H1 (cell line): ENCODE data around the gene LDLRAD4. TPM values are rescaled to one million over a fixed set of nuclear protein-coding genes. Genes with fewer than 3 reads are reported as not detected.
A peak's percentile ranks its signal among the peaks of the same experiment; 100 is the strongest.

Experiments
- CTCF ChIA-PET: fragments of 300-600 bp; sonication (Branson Sonifier 250); formaldehyde crosslinking; loops from one replicate; lab custom pipeline; 2021; ENCODE audit not compliant: partially characterized antibody; lab: Charles Lee
- POLR2A ChIA-PET: fragments of 300-600 bp; sonication (Branson Sonifier 250); formaldehyde crosslinking; loops from one replicate; lab custom pipeline; 2021; ENCODE audit warnings: inconsistent platforms; ENCODE audit not compliant: partially characterized antibody; lab: Charles Lee
- DNase-seq, 2 experiments: peaks; one replicate each; pipeline versions ENCODE4 v3.0.0 to v3.0.0-alpha.2; 2010 to 2022; ENCODE audit warnings: low spot score in 2 of 2, low read depth in 1 of 2, mixed read lengths in 1 of 2
- FAIRE-seq: peaks from 2 replicates; lab custom pipeline; 2011; peaks lifted over from hg19 to GRCh38; lab: Jason Lieb, UNC
- H2AFZ ChIP-seq: 2 replicates; pipeline ENCODE4 v1.8.1; 2012; ENCODE audit warnings: low read length, inconsistent platforms
- H2AK5ac ChIP-seq: 2 replicates; pipeline ENCODE4 v1.6.1; 2013; ENCODE audit warnings: low read depth, low read length
- H2BK120ac ChIP-seq: replicated peaks from 2 replicates; pipeline ENCODE3; 2013; ENCODE audit warnings: low read depth, low read length, inconsistent platforms
- H2BK12ac ChIP-seq: 2 replicates; pipeline ENCODE4 v1.6.1; 2013; ENCODE audit warnings: low read depth, low read length
- H2BK15ac ChIP-seq: 2 replicates; pipeline ENCODE4 v1.6.1; 2013; ENCODE audit warnings: low read length
- H2BK20ac ChIP-seq: 2 replicates; pipeline ENCODE4 v1.6.1; 2013; ENCODE audit warnings: low read length
- H2BK5ac ChIP-seq: 2 replicates; pipeline ENCODE4 v1.6.1; 2013; ENCODE audit warnings: low read depth, low read length
- H3K14ac ChIP-seq: 2 replicates; pipeline ENCODE4 v1.6.1; 2013; ENCODE audit warnings: inconsistent platforms; ENCODE audit not compliant: insufficient read length
- H3K18ac ChIP-seq: 2 replicates; pipeline ENCODE4 v1.6.1; 2013; ENCODE audit warnings: low read length; ENCODE audit errors: extremely low read depth
- H3K23ac ChIP-seq: 2 replicates; pipeline ENCODE4 v1.6.1; 2013; ENCODE audit warnings: inconsistent platforms; ENCODE audit not compliant: insufficient read length
- H3K23me2 ChIP-seq: 2 replicates; pipeline ENCODE4 v1.6.1; 2013; ENCODE audit warnings: low read depth, low read length
- H3K27ac ChIP-seq: 2 replicates; pipeline ENCODE4 v1.6.1; 2011; ENCODE audit warnings: low read depth, low read length, inconsistent platforms
- H3K27me3 ChIP-seq, 4 experiments: replicated peaks in 1 of 4; 1 replicate in 1 of 4; 2 replicates in 3 of 4; pipeline versions ENCODE4 v1.6.1 to v1.8.1; 2011 to 2013; ENCODE audit warnings: low read length in 3 of 4, mild to moderate bottlenecking in 3 of 4, inconsistent platforms in 2 of 4, mixed read lengths in 2 of 4, moderate library complexity in 1 of 4; ENCODE audit not compliant: control insufficient read depth in 3 of 4, insufficient read depth in 3 of 4; ENCODE audit errors: extremely low read depth in 1 of 4
- H3K36me3 ChIP-seq, 4 experiments: 2 replicates each; pipeline versions ENCODE4 v1.6.1 to v1.8.1; 2011 to 2013; ENCODE audit warnings: mild to moderate bottlenecking in 4 of 4, low read length in 3 of 4, moderate library complexity in 2 of 4, control low read depth in 1 of 4, inconsistent platforms in 1 of 4; ENCODE audit not compliant: insufficient read depth in 4 of 4, control insufficient read depth in 2 of 4
- H3K4ac ChIP-seq: replicated peaks from 2 replicates; pipeline ENCODE3; 2013; ENCODE audit warnings: low read length, low read depth, mixed read lengths, inconsistent platforms; ENCODE audit not compliant: insufficient read length
- H3K4me1 ChIP-seq, 4 experiments: replicated peaks in 1 of 4; 1 replicate in 1 of 4; 2 replicates in 3 of 4; pipeline versions ENCODE4 v1.6.1 to v1.8.1; 2011 to 2013; ENCODE audit warnings: low read length in 3 of 4, inconsistent platforms in 2 of 4, mixed read lengths in 1 of 4; ENCODE audit not compliant: insufficient read depth in 4 of 4, control insufficient read depth in 3 of 4
- H3K4me2 ChIP-seq, 2 experiments: 2 replicates each; pipeline versions ENCODE4 v1.6.1 to v1.8.1; 2011 to 2013; ENCODE audit warnings: low read depth in 2 of 2, low read length in 2 of 2, control low read depth in 1 of 2, inconsistent platforms in 1 of 2, mild to moderate bottlenecking in 1 of 2; ENCODE audit not compliant: insufficient read depth in 1 of 2
- H3K4me3 ChIP-seq, 4 experiments: fragments of 200-600, 300-600 bp in 1 of 4; sonication (generic), shearing (Covaris generic), sonication (Bioruptor Twin) in 1 of 4; 2 replicates each; pipeline versions ENCODE4 v1.5.1 to v1.8.1; 2011 to 2016; ENCODE audit warnings: low read length in 4 of 4, low read depth in 3 of 4, control low read depth in 2 of 4, inconsistent platforms in 2 of 4, mild to moderate bottlenecking in 2 of 4, mixed read lengths in 1 of 4, moderate library complexity in 1 of 4; ENCODE audit not compliant: insufficient read depth in 2 of 4; ENCODE audit errors: extremely low read depth in 1 of 4
- H3K56ac ChIP-seq: replicated peaks from 2 replicates; pipeline ENCODE3; 2013; ENCODE audit warnings: low read depth, mild to moderate bottlenecking, mixed read lengths, low read length, inconsistent platforms; ENCODE audit not compliant: insufficient read length
- H3K79me1 ChIP-seq: 2 replicates; pipeline ENCODE4 v1.6.1; 2013; ENCODE audit warnings: low read depth, low read length, control low read depth
- H3K79me2 ChIP-seq, 2 experiments: 2 replicates each; pipeline versions ENCODE4 v1.6.1 to v1.8.1; 2012 to 2013; ENCODE audit warnings: low read length in 2 of 2, mild to moderate bottlenecking in 2 of 2, inconsistent platforms in 1 of 2; ENCODE audit not compliant: insufficient read depth in 2 of 2, control insufficient read depth in 1 of 2
- H3K9ac ChIP-seq, 4 experiments: replicated peaks in 1 of 4; 1 replicate in 1 of 4; 2 replicates in 3 of 4; pipeline versions ENCODE4 v1.6.1 to v1.8.1; 2011 to 2013; ENCODE audit warnings: low read depth in 3 of 4, low read length in 3 of 4, control low read depth in 2 of 4, mild to moderate bottlenecking in 2 of 4, moderate library complexity in 2 of 4, inconsistent platforms in 1 of 4; ENCODE audit errors: extremely low read depth in 1 of 4
- H3K9me3 ChIP-seq, 2 experiments: 2 replicates each; pipeline versions ENCODE4 v1.6.1 to v1.8.1; 2012 to 2013; ENCODE audit warnings: mild to moderate bottlenecking in 2 of 2, moderate library complexity in 2 of 2, control low read depth in 1 of 2, inconsistent platforms in 1 of 2, low read depth in 1 of 2, low read length in 1 of 2, mixed read lengths in 1 of 2; ENCODE audit not compliant: insufficient read depth in 2 of 2
- H4K20me1 ChIP-seq, 2 experiments: replicated peaks in 1 of 2; 2 replicates each; pipeline versions ENCODE3 to v1.8.1; 2011 to 2013; ENCODE audit warnings: inconsistent platforms in 2 of 2, low read length in 2 of 2, mild to moderate bottlenecking in 1 of 2; ENCODE audit not compliant: insufficient read depth in 2 of 2, control insufficient read depth in 1 of 2
- H4K5ac ChIP-seq: 2 replicates; pipeline ENCODE4 v1.6.1; 2013; ENCODE audit warnings: low read length, low read depth, mixed read lengths, inconsistent platforms; ENCODE audit not compliant: insufficient read length
- H4K8ac ChIP-seq: 2 replicates; pipeline ENCODE4 v1.8.0; 2013; ENCODE audit warnings: mild to moderate bottlenecking, moderate library complexity, low read length, inconsistent platforms; ENCODE audit not compliant: insufficient read depth; ENCODE audit errors: extremely low read depth
- H4K91ac ChIP-seq: replicated peaks from 2 replicates; pipeline ENCODE3; 2013; ENCODE audit warnings: low read length, mixed read lengths, inconsistent platforms; ENCODE audit not compliant: insufficient read length
- BRCA1 ChIP-seq: IDR thresholded peaks from 2 replicates; pipeline ENCODE4 v1.6.1; 2012; ENCODE audit warnings: low read depth, low read length, improper control_type of control experiment
- CBX8 ChIP-seq: fragments of 300-800, 300-1000 bp; sonication (generic); IDR thresholded peaks from 2 replicates; pipeline ENCODE4 v1.7.1; 2016; ENCODE audit warnings: low read depth, low read length, borderline replicate concordance
- KDM4A ChIP-seq: IDR thresholded peaks from one replicate; pipeline ENCODE4 v1.7.1; 2012; ENCODE audit warnings: low read depth, mild to moderate bottlenecking, moderate library complexity, low read length, inconsistent platforms; ENCODE audit not compliant: severe bottlenecking
- POLR2A ChIP-seq, 2 experiments: IDR thresholded peaks; 1 replicate in 1 of 2; 2 replicates in 1 of 2; pipeline ENCODE4 v1.6.1; 2011; ENCODE audit warnings: low read depth in 2 of 2, low read length in 2 of 2, mild to moderate bottlenecking in 2 of 2; ENCODE audit errors: control extremely low read depth in 1 of 2
- RAD21 ChIP-seq, 2 experiments: IDR thresholded peaks in 1 of 2; conservative IDR thresholded peaks in 1 of 2; 2 replicates each; pipeline ENCODE4 v1.6.1; 2011; ENCODE audit warnings: low read depth in 2 of 2, low read length in 2 of 2, improper control_type of control experiment in 1 of 2, inconsistent platforms in 1 of 2, mild to moderate bottlenecking in 1 of 2, moderate library complexity in 1 of 2
- RBBP5 ChIP-seq: IDR thresholded peaks from 2 replicates; pipeline ENCODE4 v1.7.1; 2012; ENCODE audit warnings: low read depth, mild to moderate bottlenecking, inconsistent platforms, low read length, moderate library complexity, borderline replicate concordance
- SAP30 ChIP-seq: fragments of 300-600 bp; sonication (generic); IDR thresholded peaks from 2 replicates; pipeline ENCODE4 v1.7.1; 2012; ENCODE audit warnings: low read length, moderate library complexity, mild to moderate bottlenecking, inconsistent platforms; ENCODE audit not compliant: insufficient read depth, insufficient replicate concordance
- WGBS, 2 experiments: shearing (Covaris generic) in 1 of 2; methylation state at CpG; one replicate each; pipeline versions ENCODE4 v1.1.6 to v1.1.7; 2013 to 2015; ENCODE audit warnings: low lambda C conversion rate in 2 of 2, mixed read lengths in 2 of 2, inconsistent platforms in 1 of 2, low coverage in 1 of 2, missing lambda C conversion rate in 1 of 2; ENCODE audit not compliant: insufficient replicate concordance in 2 of 2, insufficient coverage in 1 of 2, insufficient read length in 1 of 2; ENCODE audit errors: extremely low coverage in 1 of 2, missing lambda C conversion rate in 1 of 2; 5-methylcytosine and 5-hydroxymethylcytosine counted together
- polyA plus RNA-seq, 7 experiments: library from polyadenylated mRNA; depleted of rRNA in 3 of 7; stranded (reverse) in 5 of 7; unstranded in 2 of 7; fragments of >200 nt in 5 of 7; fragments of 200-250 nt in 2 of 7; gene quantifications; 1 replicate in 5 of 7; 2 replicates in 1 of 7; 4 replicates in 1 of 7; pipeline versions ENCODE4 v1.2.1 to v1.2.3, GENCODE V29; 2011 to 2013; ENCODE audit warnings: missing spikeins in 2 of 7, mixed read lengths in 2 of 7
- total RNA-seq: library from RNA; stranded (reverse); fragmentation: NEBNext Ultra II Directional; extraction: Animal tissue kit (Norgen Biotek cat#: 25700); gene quantifications from 2 replicates; pipeline ENCODE4 v1.2.1, GENCODE V29; 2021
- TF ChIP-seq, protein P1 (sequence below), 3 experiments: IDR thresholded peaks; 1 replicate in 2 of 3; 2 replicates in 1 of 3; pipeline versions ENCODE4 v1.5.1 to v1.6.1; 2011; ENCODE audit warnings: low read length in 3 of 3, mild to moderate bottlenecking in 3 of 3, inconsistent platforms in 2 of 3, low read depth in 1 of 3, moderate library complexity in 1 of 3; ENCODE audit not compliant: insufficient read depth in 1 of 3; ENCODE audit errors: control extremely low read depth in 1 of 3

Gene LDLRAD4
- total and polyA plus RNA-seq, 2 of the 8 experiments (the other 6 are each of a cell fraction or from before 2014, with no cell fraction given) = 0.77 to 1.4 TPM

DNA sequence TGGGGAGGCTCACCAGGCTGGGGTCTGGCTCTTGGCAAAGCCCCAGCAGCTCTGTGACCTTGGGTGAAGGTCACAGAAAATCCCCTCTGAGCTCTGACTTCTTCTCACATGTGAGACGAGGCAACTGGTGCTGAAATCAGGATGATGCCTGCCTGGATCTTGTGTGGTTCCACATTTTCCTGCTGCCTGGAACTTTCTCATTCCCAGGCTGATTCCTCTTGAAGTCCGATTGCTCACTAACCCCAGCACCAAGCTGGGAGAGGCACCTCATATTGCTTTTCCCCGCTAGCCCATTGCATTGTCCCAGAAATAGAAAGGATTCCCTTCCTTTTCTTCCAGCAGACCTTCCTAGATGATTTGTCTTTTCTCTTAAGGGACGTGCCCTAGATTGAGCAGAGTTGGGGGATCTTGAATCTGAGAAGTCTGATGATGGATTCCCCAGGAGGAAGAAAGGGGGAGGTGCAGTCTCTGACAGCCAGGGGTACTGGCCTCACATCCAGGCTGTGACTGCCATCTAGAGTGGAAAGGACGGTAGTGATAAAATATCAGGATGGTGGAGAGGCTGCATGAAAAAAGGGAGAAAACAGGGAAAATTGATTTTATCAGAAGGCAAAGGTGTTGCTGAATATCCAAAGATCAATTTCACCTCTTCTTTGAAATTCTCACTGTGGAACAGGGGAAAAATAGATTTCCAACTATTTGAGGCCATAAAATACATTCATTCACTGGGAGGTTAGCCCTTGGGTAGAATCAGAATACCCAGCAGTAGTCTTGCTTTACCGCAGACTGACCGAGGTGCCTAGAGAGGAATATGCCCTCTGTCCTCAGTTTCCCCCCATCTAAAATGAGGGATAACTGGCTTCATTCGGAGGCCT lies 411.5 kb downstream of the LDLRAD4 start:
- no peak overlapping the region for H2BK20ac ChIP-seq
- H4K8ac ChIP-seq = no peak overlapping the region
- no peak overlapping the region; the same call in 1 of the 2 replicates for H3K27ac ChIP-seq
- peak; percentile 95 for FAIRE-seq
- no peak overlapping the region for H2AK5ac ChIP-seq
- H2BK120ac ChIP-seq = no peak overlapping the region
- no peak overlapping the region for H3K14ac ChIP-seq
- no peak overlapping the region for H2BK5ac ChIP-seq
- CTCF ChIA-PET = interaction anchor here (0.6 to 4.5 kb wide), 19 partner anchors 11 to 863 kb away, joined by 3 to 47 read pairs (median 4); no protein-coding TSS in a partner anchor
- WGBS, 2 experiments = 55% methylated on average over 8 of the region's 8 CpGs; no CpG with 5 or more reads in 1 of the 2 experiments
- 0 out of 2 replicates have a peak overlapping the region, but pooled peaks have one; percentile 15 for H3K18ac ChIP-seq
- H3K56ac ChIP-seq = no peak overlapping the region
- POLR2A ChIA-PET = no interaction called here
- H4K5ac ChIP-seq = no peak overlapping the region
- H3K4ac ChIP-seq = no peak overlapping the region
- no peak overlapping the region for H2BK12ac ChIP-seq
- no peaks in the 10 kb centered on the region for H3K23me2 ChIP-seq
- H3K4me3 ChIP-seq = no peak overlapping the region
- H3K79me2 ChIP-seq = no peaks in the 10 kb centered on the region
- no peak overlapping the region for H2BK15ac ChIP-seq
- H3K4me2 ChIP-seq = peak overlapping the region in 1 of 2 experiments; percentile 17; a peak in 2 of 4 replicates
- no peak overlapping the region for H3K23ac ChIP-seq
- H3K36me3 ChIP-seq = no peaks in the 10 kb centered on the region
- H3K4me1 ChIP-seq = peaks cover 0 to 5% (median 4%) of the 10 kb centered on the region in 4 experiments; a peak in 4 of 7 replicates
- no peaks in the 10 kb centered on the region for H3K79me1 ChIP-seq
- no peaks in the 10 kb centered on the region for H3K27me3 ChIP-seq
- DNase-seq = no peak
- no peak overlapping the region for H3K9ac ChIP-seq
- no peaks in the 10 kb centered on the region for H4K20me1 ChIP-seq
- H4K91ac ChIP-seq = no peak overlapping the region
- H2AFZ ChIP-seq = peak overlapping the region; percentile 93
- H3K9me3 ChIP-seq = peaks cover 0 to 3% of the 10 kb centered on the region in 2 experiments; a peak in 1 of 4 replicates
- TF ChIP-seq SAP30 = no peak
- no peak for TF ChIP-seq KDM4A
- no peak for TF ChIP-seq CBX8
- no peak for TF ChIP-seq RBBP5
- TF ChIP-seq, protein P1, sequence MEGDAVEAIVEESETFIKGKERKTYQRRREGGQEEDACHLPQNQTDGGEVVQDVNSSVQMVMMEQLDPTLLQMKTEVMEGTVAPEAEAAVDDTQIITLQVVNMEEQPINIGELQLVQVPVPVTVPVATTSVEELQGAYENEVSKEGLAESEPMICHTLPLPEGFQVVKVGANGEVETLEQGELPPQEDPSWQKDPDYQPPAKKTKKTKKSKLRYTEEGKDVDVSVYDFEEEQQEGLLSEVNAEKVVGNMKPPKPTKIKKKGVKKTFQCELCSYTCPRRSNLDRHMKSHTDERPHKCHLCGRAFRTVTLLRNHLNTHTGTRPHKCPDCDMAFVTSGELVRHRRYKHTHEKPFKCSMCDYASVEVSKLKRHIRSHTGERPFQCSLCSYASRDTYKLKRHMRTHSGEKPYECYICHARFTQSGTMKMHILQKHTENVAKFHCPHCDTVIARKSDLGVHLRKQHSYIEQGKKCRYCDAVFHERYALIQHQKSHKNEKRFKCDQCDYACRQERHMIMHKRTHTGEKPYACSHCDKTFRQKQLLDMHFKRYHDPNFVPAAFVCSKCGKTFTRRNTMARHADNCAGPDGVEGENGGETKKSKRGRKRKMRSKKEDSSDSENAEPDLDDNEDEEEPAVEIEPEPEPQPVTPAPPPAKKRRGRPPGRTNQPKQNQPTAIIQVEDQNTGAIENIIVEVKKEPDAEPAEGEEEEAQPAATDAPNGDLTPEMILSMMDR (IDR thresholded peaks at IDR 0.05; ENCODE audit: control extremely low read depth in 1 of 3, insufficient read depth in 1 of 3, low read depth in 1 of 3, low read length in 3 of 3) = peak in 2 of 3 experiments; percentile 87 to 97; a peak in 3 of 4 replicates
- no peak for TF ChIP-seq BRCA1
- TF ChIP-seq POLR2A (IDR thresholded peaks at IDR 0.05; ENCODE audit: control extremely low read depth in 1 of 2, low read depth in 2 of 2, low read length in 2 of 2) = no peak
- peak; percentile 97 to 98 for TF ChIP-seq RAD21 (IDR thresholded peaks at IDR 0.05 in 1 of 2, conservative IDR thresholded peaks at IDR 0.05 in 1 of 2; ENCODE audit: low read depth in 2 of 2, low read length in 2 of 2)
